Measurements from ENCODE around the gene DOCK4.

DNA sequence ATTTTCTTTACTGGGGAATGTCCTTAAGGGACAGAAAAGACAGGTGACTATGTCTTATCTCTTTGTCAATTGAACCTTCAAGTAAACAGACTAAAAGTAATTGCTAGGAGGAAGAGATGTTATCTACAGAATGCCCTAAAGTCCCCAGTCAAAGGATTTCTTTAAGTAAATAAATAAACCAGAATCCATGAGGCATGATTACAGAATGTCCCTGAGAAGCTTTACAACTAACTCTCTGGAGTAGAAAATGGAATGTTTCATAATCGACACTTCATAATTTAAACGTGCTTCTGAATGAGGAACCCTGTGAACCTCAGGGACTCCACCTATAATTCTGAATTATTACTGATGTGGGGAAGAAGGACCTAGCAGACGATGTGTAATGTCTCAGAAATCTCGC is 456.0 kb downstream of the DOCK4 start:
- TF ChIP-seq, protein P1, sequence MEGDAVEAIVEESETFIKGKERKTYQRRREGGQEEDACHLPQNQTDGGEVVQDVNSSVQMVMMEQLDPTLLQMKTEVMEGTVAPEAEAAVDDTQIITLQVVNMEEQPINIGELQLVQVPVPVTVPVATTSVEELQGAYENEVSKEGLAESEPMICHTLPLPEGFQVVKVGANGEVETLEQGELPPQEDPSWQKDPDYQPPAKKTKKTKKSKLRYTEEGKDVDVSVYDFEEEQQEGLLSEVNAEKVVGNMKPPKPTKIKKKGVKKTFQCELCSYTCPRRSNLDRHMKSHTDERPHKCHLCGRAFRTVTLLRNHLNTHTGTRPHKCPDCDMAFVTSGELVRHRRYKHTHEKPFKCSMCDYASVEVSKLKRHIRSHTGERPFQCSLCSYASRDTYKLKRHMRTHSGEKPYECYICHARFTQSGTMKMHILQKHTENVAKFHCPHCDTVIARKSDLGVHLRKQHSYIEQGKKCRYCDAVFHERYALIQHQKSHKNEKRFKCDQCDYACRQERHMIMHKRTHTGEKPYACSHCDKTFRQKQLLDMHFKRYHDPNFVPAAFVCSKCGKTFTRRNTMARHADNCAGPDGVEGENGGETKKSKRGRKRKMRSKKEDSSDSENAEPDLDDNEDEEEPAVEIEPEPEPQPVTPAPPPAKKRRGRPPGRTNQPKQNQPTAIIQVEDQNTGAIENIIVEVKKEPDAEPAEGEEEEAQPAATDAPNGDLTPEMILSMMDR (IDR thresholded peaks at IDR 0.05), result no peak
- TF ChIP-seq, protein P2, sequence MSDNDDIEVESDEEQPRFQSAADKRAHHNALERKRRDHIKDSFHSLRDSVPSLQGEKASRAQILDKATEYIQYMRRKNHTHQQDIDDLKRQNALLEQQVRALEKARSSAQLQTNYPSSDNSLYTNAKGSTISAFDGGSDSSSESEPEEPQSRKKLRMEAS (IDR thresholded peaks at IDR 0.05), result no peak
- no peak for TF ChIP-seq TFCP2L1 (CRISPR knock-in tag; IDR thresholded peaks at IDR 0.05)
- no peak for TF ChIP-seq EP300 (IDR thresholded peaks at IDR 0.05)
- no peak for TF ChIP-seq EHMT2 (IDR thresholded peaks at IDR 0.05; ENCODE audit: low read depth)
- TF ChIP-seq RCOR1 (IDR thresholded peaks at IDR 0.05; ENCODE audit: low read depth, low read length), result no peak
- TF ChIP-seq RFX5 (IDR thresholded peaks at IDR 0.05), result no peak
- no peak for TF ChIP-seq PHF8 (IDR thresholded peaks at IDR 0.05; ENCODE audit: borderline replicate concordance, low read depth)
- no peak for TF ChIP-seq SREBF2 (IDR thresholded peaks at IDR 0.05)
- TF ChIP-seq HEYL (CRISPR knock-in tag; IDR thresholded peaks at IDR 0.05), result no peak
- TF ChIP-seq, protein P3, sequence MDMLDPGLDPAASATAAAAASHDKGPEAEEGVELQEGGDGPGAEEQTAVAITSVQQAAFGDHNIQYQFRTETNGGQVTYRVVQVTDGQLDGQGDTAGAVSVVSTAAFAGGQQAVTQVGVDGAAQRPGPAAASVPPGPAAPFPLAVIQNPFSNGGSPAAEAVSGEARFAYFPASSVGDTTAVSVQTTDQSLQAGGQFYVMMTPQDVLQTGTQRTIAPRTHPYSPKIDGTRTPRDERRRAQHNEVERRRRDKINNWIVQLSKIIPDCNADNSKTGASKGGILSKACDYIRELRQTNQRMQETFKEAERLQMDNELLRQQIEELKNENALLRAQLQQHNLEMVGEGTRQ (IDR thresholded peaks at IDR 0.05), result no peak
- TF ChIP-seq HDAC2 (IDR thresholded peaks at IDR 0.05), result no peak
